Naive thymus-derived CD4-positive, alpha-beta T cell (primary cell): ENCODE results near the gene EGFLAM. TPM values are rescaled to one million over a fixed set of nuclear protein-coding genes. Genes with fewer than 3 reads are reported as not detected.
"Not testable (repeated sequence)": the region's sequence is repeated elsewhere in the genome, so short reads cannot be mapped to it uniquely, and the experiment has no call there.

Source experiments
- ATAC-seq: fragments of 150-1000 bp; cut with Tn5 transposase; 2 replicates; pipeline ENCODE4 v1.10.0; 2021; ENCODE audit warnings: mild to moderate bottlenecking, moderate library complexity
- CTCF ChIA-PET: fragments of 350-600 bp; sonication (Branson Sonifier 250); formaldehyde crosslinking; loops from one replicate; lab custom pipeline; 2021; ENCODE audit warnings: antibody characterized with exemption; lab: Charles Lee
- POLR2A ChIA-PET: fragments of 350-600 bp; sonication (Branson Sonifier 250); formaldehyde crosslinking; loops from one replicate; lab custom pipeline; 2021; ENCODE audit warnings: antibody characterized with exemption, inconsistent platforms; lab: Charles Lee
- DNase-seq, 9 donors: peaks; one replicate each; pipeline versions ENCODE4 v3.0.0 to v3.0.0-alpha.2; 2020 to 2022; ENCODE audit warnings: mixed read lengths in 1 of 9
- H3K27ac ChIP-seq: one replicate; pipeline ENCODE4 v1.7.0; 2013; ENCODE audit warnings: mild to moderate bottlenecking, low read depth, low read length, moderate library complexity
- H3K27me3 ChIP-seq, 2 donors: one replicate each; pipeline ENCODE4 v1.7.0; 2013; ENCODE audit warnings: low read length in 2 of 2, mild to moderate bottlenecking in 2 of 2, moderate library complexity in 2 of 2; ENCODE audit not compliant: control insufficient read depth in 2 of 2, insufficient read depth in 2 of 2
- H3K36me3 ChIP-seq, 3 experiments: 1 replicate in 2 of 3; 2 replicates in 1 of 3; pipeline ENCODE4 v1.7.0; 2013; ENCODE audit warnings: low read length in 3 of 3, mild to moderate bottlenecking in 3 of 3, moderate library complexity in 1 of 3; ENCODE audit not compliant: insufficient read depth in 3 of 3, control insufficient read depth in 2 of 3
- H3K4me1 ChIP-seq, 2 donors: one replicate each; pipeline ENCODE4 v1.7.0; 2013; ENCODE audit warnings: low read length in 2 of 2, mild to moderate bottlenecking in 2 of 2, moderate library complexity in 1 of 2; ENCODE audit not compliant: control insufficient read depth in 2 of 2, insufficient read depth in 2 of 2
- H3K4me3 ChIP-seq: 2 replicates; pipeline ENCODE4 v1.7.0; 2013; ENCODE audit warnings: mild to moderate bottlenecking, low read length
- H3K9me3 ChIP-seq, 3 experiments: 1 replicate in 2 of 3; 2 replicates in 1 of 3; pipeline ENCODE4 v1.7.0; 2013; ENCODE audit warnings: low read length in 3 of 3; ENCODE audit not compliant: control insufficient read depth in 2 of 3
- H3K27ac Mint-ChIP-seq, 9 donors: one replicate each; pipeline ENCODE4 v1.8.0; 2020 to 2022; ENCODE audit warnings: mixed read lengths in 9 of 9, mild to moderate bottlenecking in 8 of 9, moderate library complexity in 5 of 9, inconsistent platforms in 2 of 9
- H3K27me3 Mint-ChIP-seq, 5 donors: one replicate each; pipeline ENCODE4 v1.8.0; 2021 to 2022; ENCODE audit warnings: mixed read lengths in 5 of 5, mild to moderate bottlenecking in 1 of 5
- H3K36me3 Mint-ChIP-seq, 5 donors: one replicate each; pipeline ENCODE4 v1.8.0; 2020 to 2022; ENCODE audit warnings: mixed read lengths in 5 of 5, mild to moderate bottlenecking in 3 of 5, inconsistent platforms in 1 of 5
- H3K4me1 Mint-ChIP-seq, 7 donors: one replicate each; pipeline ENCODE4 v1.8.0; 2020 to 2022; ENCODE audit warnings: mixed read lengths in 7 of 7, mild to moderate bottlenecking in 3 of 7, inconsistent platforms in 1 of 7
- H3K4me3 Mint-ChIP-seq, 10 donors: one replicate each; pipeline ENCODE4 v1.8.0; 2020 to 2022; ENCODE audit warnings: mild to moderate bottlenecking in 10 of 10, mixed read lengths in 10 of 10, moderate library complexity in 6 of 10, inconsistent platforms in 2 of 10
- H3K9me3 Mint-ChIP-seq, 11 donors: one replicate each; pipeline ENCODE4 v1.8.0; 2020 to 2022; ENCODE audit warnings: mixed read lengths in 11 of 11, mild to moderate bottlenecking in 4 of 11, inconsistent platforms in 1 of 11, moderate library complexity in 1 of 11
- intact Hi-C, 2 donors: fragments of 100-400 bp; cut with micrococcal nuclease; formaldehyde crosslinking; loops; one replicate each; pipeline ENCODE4 v1.15.1; 2023
- polyA plus RNA-seq, 2 donors: library from polyadenylated mRNA; unstranded; fragments of 300-500 nt; fragmentation: Illumina TruSeq; gene quantifications; one replicate each; pipeline ENCODE4 v1.2.3, GENCODE V29; 2021
- total RNA-seq, 6 experiments: library from RNA in 5 of 6; stranded (reverse) in 5 of 6; gene quantifications; 1 replicate in 5 of 6; 2 replicates in 1 of 6; pipeline ENCODE4 v1.2.3 and lab custom pipeline; 2021 to 2026

EGFLAM gene
- total and polyA plus RNA-seq, 7 experiments from 2014 or later = not detected

GRCh38 chr5:38408446-38409198 lies 150.3 kb downstream of the EGFLAM start:
- no peak overlapping the region for H3K27ac Mint-ChIP-seq
- no peaks in the 10 kb centered on the region for H3K36me3 Mint-ChIP-seq
- no peaks in the 10 kb centered on the region for H3K9me3 Mint-ChIP-seq
- no peak for ATAC-seq
- no peak overlapping the region for H3K4me3 Mint-ChIP-seq
- ChIA-PET CTCF (no interaction called here), POLR2A (no interaction called here)
- Histone ChIP-seq H3K4me1 (no peaks in the 10 kb centered on the region), H3K36me3 (no peaks in the 10 kb centered on the region), H3K9me3 (no peaks in the 10 kb centered on the region), H3K4me3 (no peak overlapping the region), H3K27me3 (no peaks in the 10 kb centered on the region), H3K27ac (no peak overlapping the region)
- intact Hi-C loops = no loop called here
- no peak for DNase-seq
- peaks cover under 1 to 19% (median 8%) of the 10 kb centered on the region in 5 donors for H3K27me3 Mint-ChIP-seq
- H3K4me1 Mint-ChIP-seq = peaks cover 0 to 1% (median 0%) of the 10 kb centered on the region in 7 donors

- Mint-ChIP-seq H3K4me3 (no peak overlapping the region), H3K36me3 (no peaks in the 10 kb centered on the region), H3K4me1 (peaks cover 0 to 1% (median 0%) of the 10 kb centered on the region in 7 donors), H3K27ac (no peak overlapping the region), H3K27me3 (peaks cover 3 to 13% (median 12%) of the 10 kb centered on the region in 5 donors), H3K9me3 (no peaks in the 10 kb centered on the region)
- ATAC-seq (no peak), DNase-seq (no peak)
- Histone ChIP-seq H3K9me3 (no peaks in the 10 kb centered on the region), H3K27me3 (no peaks in the 10 kb centered on the region), H3K36me3 (no peaks in the 10 kb centered on the region), H3K4me3 (no peak overlapping the region), H3K4me1 (no peaks in the 10 kb centered on the region), H3K27ac (no peak overlapping the region)
- CTCF ChIA-PET = interaction anchor here (0.6 kb wide), 1 partner anchor 204 kb away, joined by 3 read pairs; no protein-coding TSS in a partner anchor
- POLR2A ChIA-PET = no interaction called here
- intact Hi-C loops = no loop called here
Measured at GRCh38 chr5:38410304-38410990, 152.1 kb downstream of the EGFLAM start.

GRCh38 chr5:38413696-38414095 lies 155.3 kb downstream of the EGFLAM start:
- peaks cover 0 to 1% (median 0%) of the 10 kb centered on the region in 7 donors for H3K4me1 Mint-ChIP-seq
- H3K27me3 ChIP-seq = no peaks in the 10 kb centered on the region
- no peaks in the 10 kb centered on the region for H3K9me3 Mint-ChIP-seq
- no peak for ATAC-seq
- ChIA-PET POLR2A (no interaction called here), CTCF (no interaction called here)
- no peak overlapping the region for H3K27ac Mint-ChIP-seq
- no peak overlapping the region for H3K4me3 Mint-ChIP-seq
- DNase-seq = no peak
- H3K36me3 ChIP-seq = no peaks in the 10 kb centered on the region
- peaks cover 6 to 26% (median 18%) of the 10 kb centered on the region in 5 donors for H3K27me3 Mint-ChIP-seq
- H3K9me3 ChIP-seq = no peaks in the 10 kb centered on the region
- no peaks in the 10 kb centered on the region for H3K4me1 ChIP-seq
- no peak overlapping the region for H3K4me3 ChIP-seq
- no peaks in the 10 kb centered on the region for H3K36me3 Mint-ChIP-seq
- no peak overlapping the region for H3K27ac ChIP-seq
- intact Hi-C loops = no loop called here

GRCh38 chr5:38414348-38414747 lies 156.0 kb downstream of the EGFLAM start:
- H3K27me3 Mint-ChIP-seq = peaks cover 6 to 28% (median 21%) of the 10 kb centered on the region in 5 donors
- ChIA-PET POLR2A (interaction anchor here (0.6 kb wide), 1 partner anchor 63 kb away, joined by 3 read pairs; no protein-coding TSS in a partner anchor), CTCF (no interaction called here)
- no peaks in the 10 kb centered on the region for H3K27me3 ChIP-seq
- H3K36me3 Mint-ChIP-seq = no peaks in the 10 kb centered on the region
- no peaks in the 10 kb centered on the region for H3K36me3 ChIP-seq
- peaks cover 0 to 1% (median 0%) of the 10 kb centered on the region in 7 donors for H3K4me1 Mint-ChIP-seq
- intact Hi-C loops = no loop called here
- no peak overlapping the region for H3K27ac Mint-ChIP-seq
- H3K4me1 ChIP-seq = no peaks in the 10 kb centered on the region
- H3K4me3 ChIP-seq = no peak overlapping the region
- no peaks in the 10 kb centered on the region for H3K9me3 ChIP-seq
- H3K27ac ChIP-seq = no peak overlapping the region
- H3K9me3 Mint-ChIP-seq = no peaks in the 10 kb centered on the region
- no peak overlapping the region for H3K4me3 Mint-ChIP-seq
- no peak for ATAC-seq
- no peak for DNase-seq

GRCh38 chr5:38415772-38416171 lies 157.4 kb downstream of the EGFLAM start:
- H3K36me3 Mint-ChIP-seq, H3K36me3 ChIP-seq, ATAC-seq, H3K4me3 ChIP-seq, H3K27ac Mint-ChIP-seq, DNase-seq, H3K9me3 Mint-ChIP-seq, H3K4me3 Mint-ChIP-seq, H3K4me1 ChIP-seq, intact Hi-C loops, H3K27ac ChIP-seq, H3K27me3 ChIP-seq, POLR2A ChIA-PET, H3K9me3 ChIP-seq, H3K4me1 Mint-ChIP-seq: not testable (repeated sequence)
- H3K27me3 Mint-ChIP-seq = peaks cover 10 to 36% (median 25%) of the 10 kb centered on the region in 5 donors
- CTCF ChIA-PET = interaction anchor here (0.6 kb wide), 1 partner anchor 12 kb away, joined by 4 read pairs; no protein-coding TSS in a partner anchor

- Mint-ChIP-seq H3K27ac (no peak overlapping the region), H3K9me3 (no peaks in the 10 kb centered on the region), H3K4me1 (peaks cover 0 to 1% (median 0%) of the 10 kb centered on the region in 7 donors), H3K36me3 (no peaks in the 10 kb centered on the region), H3K27me3 (peaks cover 22 to 47% (median 33%) of the 10 kb centered on the region in 5 donors), H3K4me3 (no peak overlapping the region)
- CTCF ChIA-PET = no interaction called here
- Histone ChIP-seq H3K36me3 (no peaks in the 10 kb centered on the region), H3K9me3 (no peaks in the 10 kb centered on the region), H3K27ac (no peak overlapping the region), H3K4me1 (no peaks in the 10 kb centered on the region), H3K4me3 (no peak overlapping the region), H3K27me3 (no peaks in the 10 kb centered on the region)
- POLR2A ChIA-PET = no interaction called here
- ATAC-seq (no peak), DNase-seq (no peak)
- intact Hi-C loops = no loop called here
Measured at GRCh38 chr5:38417658-38418017, 159.3 kb downstream of the EGFLAM start.
